Measurements from ENCODE around the gene RPL27. TPM values are rescaled to one million over a fixed set of nuclear protein-coding genes. Genes with fewer than 3 reads are reported as not detected.

Gene RPL27
- total RNA-seq, 1 experiment from 2014 or later, result 513 TPM

DNA sequence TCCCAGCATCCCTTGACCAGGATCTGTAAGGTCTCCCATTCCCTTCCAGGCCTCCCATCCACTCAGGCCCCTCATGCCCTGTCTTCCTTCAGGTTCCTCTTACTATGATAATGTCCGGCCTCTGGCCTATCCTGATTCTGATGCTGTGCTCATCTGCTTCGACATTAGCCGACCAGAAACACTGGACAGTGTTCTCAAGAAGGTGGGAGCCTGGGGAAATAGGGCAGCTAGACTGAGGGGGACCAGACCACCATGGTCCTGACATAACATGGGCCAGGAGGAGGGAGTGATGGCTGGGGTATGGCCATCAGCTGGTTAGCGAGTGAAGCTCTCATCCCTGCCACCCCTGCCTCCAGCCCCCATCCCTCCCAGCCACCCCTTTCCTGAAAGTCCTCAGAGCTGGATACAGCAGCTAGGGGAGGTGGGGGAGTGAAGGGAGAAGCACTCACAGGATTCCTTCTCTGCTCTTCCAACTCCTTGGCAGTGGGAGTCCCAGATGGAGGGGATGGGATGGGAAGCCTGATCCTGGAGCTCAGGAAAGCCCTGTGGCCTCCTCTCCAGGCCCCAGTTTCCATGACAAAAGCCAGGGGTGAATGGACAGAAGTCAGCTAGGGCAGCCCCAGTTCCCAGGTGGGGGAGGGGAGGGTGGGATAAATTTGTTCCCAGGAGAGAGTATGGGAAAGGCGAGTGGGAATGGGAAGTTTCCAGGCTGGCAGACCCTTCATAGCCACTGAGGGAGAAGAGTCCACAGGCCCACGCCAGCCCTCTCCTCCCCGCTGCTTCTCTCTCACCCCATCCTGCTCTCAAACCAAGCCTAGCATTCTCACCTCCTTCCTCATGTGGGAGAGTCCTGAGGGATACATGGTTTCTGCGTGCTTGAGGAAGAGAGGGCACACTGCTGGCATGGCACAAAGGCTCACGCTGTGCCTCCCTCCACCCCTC is 29.1 kb downstream of the RPL27 start:
- ChIA-PET CTCF (no interaction called here), POLR2A (no interaction called here)
- intact Hi-C loops (cut with micrococcal nuclease; ENCODE audit: unreplicated experiment) (no loop called here), in situ Hi-C loops (cut with HindIII; ENCODE audit: low pct_unique_long_range_greater_than_20kb, low sequenced_read_pairs) (no loop called here)
- no peak for TF ChIP-seq SIN3A (IDR thresholded peaks at IDR 0.05; ENCODE audit: borderline replicate concordance, insufficient read depth, low read depth, low read length)
- no peak for TF ChIP-seq TCF7L2 (IDR thresholded peaks at IDR 0.05; ENCODE audit: low read depth, low read length)
- no peak for TF ChIP-seq POLR2AphosphoS5 (IDR thresholded peaks at IDR 0.05; ENCODE audit: low read depth, low read length)
- TF ChIP-seq, protein P1, sequence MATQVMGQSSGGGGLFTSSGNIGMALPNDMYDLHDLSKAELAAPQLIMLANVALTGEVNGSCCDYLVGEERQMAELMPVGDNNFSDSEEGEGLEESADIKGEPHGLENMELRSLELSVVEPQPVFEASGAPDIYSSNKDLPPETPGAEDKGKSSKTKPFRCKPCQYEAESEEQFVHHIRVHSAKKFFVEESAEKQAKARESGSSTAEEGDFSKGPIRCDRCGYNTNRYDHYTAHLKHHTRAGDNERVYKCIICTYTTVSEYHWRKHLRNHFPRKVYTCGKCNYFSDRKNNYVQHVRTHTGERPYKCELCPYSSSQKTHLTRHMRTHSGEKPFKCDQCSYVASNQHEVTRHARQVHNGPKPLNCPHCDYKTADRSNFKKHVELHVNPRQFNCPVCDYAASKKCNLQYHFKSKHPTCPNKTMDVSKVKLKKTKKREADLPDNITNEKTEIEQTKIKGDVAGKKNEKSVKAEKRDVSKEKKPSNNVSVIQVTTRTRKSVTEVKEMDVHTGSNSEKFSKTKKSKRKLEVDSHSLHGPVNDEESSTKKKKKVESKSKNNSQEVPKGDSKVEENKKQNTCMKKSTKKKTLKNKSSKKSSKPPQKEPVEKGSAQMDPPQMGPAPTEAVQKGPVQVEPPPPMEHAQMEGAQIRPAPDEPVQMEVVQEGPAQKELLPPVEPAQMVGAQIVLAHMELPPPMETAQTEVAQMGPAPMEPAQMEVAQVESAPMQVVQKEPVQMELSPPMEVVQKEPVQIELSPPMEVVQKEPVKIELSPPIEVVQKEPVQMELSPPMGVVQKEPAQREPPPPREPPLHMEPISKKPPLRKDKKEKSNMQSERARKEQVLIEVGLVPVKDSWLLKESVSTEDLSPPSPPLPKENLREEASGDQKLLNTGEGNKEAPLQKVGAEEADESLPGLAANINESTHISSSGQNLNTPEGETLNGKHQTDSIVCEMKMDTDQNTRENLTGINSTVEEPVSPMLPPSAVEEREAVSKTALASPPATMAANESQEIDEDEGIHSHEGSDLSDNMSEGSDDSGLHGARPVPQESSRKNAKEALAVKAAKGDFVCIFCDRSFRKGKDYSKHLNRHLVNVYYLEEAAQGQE (IDR thresholded peaks at IDR 0.05; ENCODE audit: insufficient read depth in 1 of 2, low read depth in 2 of 2, low read length in 1 of 2), result no peak
- TF ChIP-seq, protein P2, sequence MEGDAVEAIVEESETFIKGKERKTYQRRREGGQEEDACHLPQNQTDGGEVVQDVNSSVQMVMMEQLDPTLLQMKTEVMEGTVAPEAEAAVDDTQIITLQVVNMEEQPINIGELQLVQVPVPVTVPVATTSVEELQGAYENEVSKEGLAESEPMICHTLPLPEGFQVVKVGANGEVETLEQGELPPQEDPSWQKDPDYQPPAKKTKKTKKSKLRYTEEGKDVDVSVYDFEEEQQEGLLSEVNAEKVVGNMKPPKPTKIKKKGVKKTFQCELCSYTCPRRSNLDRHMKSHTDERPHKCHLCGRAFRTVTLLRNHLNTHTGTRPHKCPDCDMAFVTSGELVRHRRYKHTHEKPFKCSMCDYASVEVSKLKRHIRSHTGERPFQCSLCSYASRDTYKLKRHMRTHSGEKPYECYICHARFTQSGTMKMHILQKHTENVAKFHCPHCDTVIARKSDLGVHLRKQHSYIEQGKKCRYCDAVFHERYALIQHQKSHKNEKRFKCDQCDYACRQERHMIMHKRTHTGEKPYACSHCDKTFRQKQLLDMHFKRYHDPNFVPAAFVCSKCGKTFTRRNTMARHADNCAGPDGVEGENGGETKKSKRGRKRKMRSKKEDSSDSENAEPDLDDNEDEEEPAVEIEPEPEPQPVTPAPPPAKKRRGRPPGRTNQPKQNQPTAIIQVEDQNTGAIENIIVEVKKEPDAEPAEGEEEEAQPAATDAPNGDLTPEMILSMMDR (IDR thresholded peaks at IDR 0.05), result no peak
- Histone ChIP-seq H3K27ac (ENCODE audit: low read length) (no peak overlapping the region), H3K4me3 (ENCODE audit: low read depth in 2 of 2, low read length in 2 of 2) (no peak overlapping the region), H3K4me1 (ENCODE audit: control insufficient read depth, insufficient read depth, low read length) (no peaks in the 10 kb centered on the region), H3K36me3 (ENCODE audit: control insufficient read depth, insufficient read depth, low read length) (no peaks in the 10 kb centered on the region), H3K9me3 (ENCODE audit: control insufficient read depth, insufficient read depth, low read depth, low read length) (no peaks in the 10 kb centered on the region), H3K27me3 (ENCODE audit: control insufficient read depth, insufficient read depth, low read length) (no peaks in the 10 kb centered on the region)
- DNase-seq (ENCODE audit: low read depth, low spot score) (no peak), ATAC-seq (no peak)
- no TSS peak for BruUV-seq (replicated peaks)

DNA sequence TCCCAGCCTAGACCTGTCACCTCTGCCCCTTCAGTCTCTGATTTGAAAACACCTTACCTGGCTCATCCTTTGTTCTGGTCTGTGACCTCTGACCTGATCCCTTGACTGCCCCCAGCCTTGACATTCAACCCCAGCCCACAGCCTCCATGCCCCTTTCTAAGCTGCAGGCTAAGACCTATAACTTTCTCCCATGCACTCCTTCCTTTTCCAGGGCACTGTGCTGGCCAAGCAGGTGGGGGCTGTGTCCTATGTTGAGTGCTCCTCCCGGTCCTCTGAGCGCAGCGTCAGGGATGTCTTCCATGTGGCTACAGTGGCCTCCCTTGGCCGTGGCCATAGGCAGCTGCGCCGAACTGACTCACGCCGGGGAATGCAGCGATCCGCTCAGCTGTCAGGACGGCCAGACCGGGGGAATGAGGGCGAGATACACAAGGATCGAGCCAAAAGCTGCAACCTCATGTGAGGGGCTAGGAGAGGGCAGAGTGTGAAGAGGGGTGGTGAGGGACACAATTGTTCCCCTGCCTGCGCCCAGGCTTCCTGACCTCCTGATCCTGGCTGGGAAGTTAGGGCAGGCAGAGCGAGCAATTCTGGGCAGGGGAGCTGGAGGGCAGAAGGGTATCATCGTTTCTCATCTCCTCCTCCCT is 30.1 kb downstream of the RPL27 start:
- ChIA-PET CTCF (no interaction called here), POLR2A (no interaction called here)
- intact Hi-C loops (cut with micrococcal nuclease; ENCODE audit: unreplicated experiment) (no loop called here), in situ Hi-C loops (cut with HindIII; ENCODE audit: low pct_unique_long_range_greater_than_20kb, low sequenced_read_pairs) (no loop called here)
- H3K27me3 ChIP-seq (ENCODE audit: control insufficient read depth, insufficient read depth, low read length), result no peaks in the 10 kb centered on the region
- TF ChIP-seq, protein P2 (IDR thresholded peaks at IDR 0.05), result no peak
- TF ChIP-seq TCF7L2 (IDR thresholded peaks at IDR 0.05; ENCODE audit: low read depth, low read length) (no peak), POLR2AphosphoS5 (IDR thresholded peaks at IDR 0.05; ENCODE audit: low read depth, low read length) (no peak), SIN3A (IDR thresholded peaks at IDR 0.05; ENCODE audit: borderline replicate concordance, insufficient read depth, low read depth, low read length) (no peak)
- TF ChIP-seq, protein P1 (IDR thresholded peaks at IDR 0.05; ENCODE audit: insufficient read depth in 1 of 2, low read depth in 2 of 2, low read length in 1 of 2), result no peak
- no peaks in the 10 kb centered on the region for H3K9me3 ChIP-seq (ENCODE audit: control insufficient read depth, insufficient read depth, low read depth, low read length)
- DNase-seq (ENCODE audit: low read depth, low spot score) (no peak), ATAC-seq (no peak)
- H3K4me3 ChIP-seq (ENCODE audit: low read depth in 2 of 2, low read length in 2 of 2), result no peak overlapping the region
- H3K4me1 ChIP-seq (ENCODE audit: control insufficient read depth, insufficient read depth, low read length), result no peaks in the 10 kb centered on the region
- BruUV-seq (replicated peaks), result no TSS peak
- no peaks in the 10 kb centered on the region for H3K36me3 ChIP-seq (ENCODE audit: control insufficient read depth, insufficient read depth, low read length)
- no peak overlapping the region for H3K27ac ChIP-seq (ENCODE audit: low read length)
